GM21447 (cell line): Measurements from ENCODE around the gene MARK3.
"Not testable (repeated sequence)": the region's sequence is repeated elsewhere in the genome, so short reads cannot be mapped to it uniquely, and the experiment has no call there.

Experiments used
- ATAC-seq: cut with Tn5 transposase; IDR thresholded peaks from one replicate; pipeline ENCODE4 v1.9.1; 2021; ENCODE audit not compliant: unreplicated experiment

Gene MARK3

GRCh38 chr14:103510724-103511693 lies 125.8 kb downstream of the MARK3 start:
- no peak for ATAC-seq

- not testable (repeated sequence) for ATAC-seq
Measured at GRCh38 chr14:103512180-103512579, 127.0 kb downstream of the MARK3 start.

- ATAC-seq, result no peak
Measured at GRCh38 chr14:103512701-103513611, 127.7 kb downstream of the MARK3 start.

GRCh38 chr14:103514596-103515421 lies 129.6 kb downstream of the MARK3 start:
- no peak for ATAC-seq

- ATAC-seq, result no peak
Measured at GRCh38 chr14:103516426-103517173, 131.4 kb downstream of the MARK3 start.

- ATAC-seq, result no peak
Measured at GRCh38 chr14:103517174-103517566, 132.0 kb downstream of the MARK3 start.

GRCh38 chr14:103517721-103518421 lies 132.7 kb downstream of the MARK3 start:
- no peak for ATAC-seq

- no peak for ATAC-seq
Measured at GRCh38 chr14:103518422-103519042, 133.3 kb downstream of the MARK3 start.

GRCh38 chr14:103519043-103519836 lies 134.0 kb downstream of the MARK3 start:
- ATAC-seq, result no peak

GRCh38 chr14:103519837-103520212 lies 134.6 kb downstream of the MARK3 start:
- no peak for ATAC-seq

GRCh38 chr14:103520269-103520656 lies 135.0 kb downstream of the MARK3 start:
- no peak for ATAC-seq

- ATAC-seq, result no peak
Measured at GRCh38 chr14:103520657-103521437, 135.6 kb downstream of the MARK3 start.

- ATAC-seq, result no peak
Measured at GRCh38 chr14:103521438-103521950, 136.3 kb downstream of the MARK3 start.

- no peak for ATAC-seq
Measured at GRCh38 chr14:103521951-103522563, 136.8 kb downstream of the MARK3 start.

- no peak for ATAC-seq
Measured at GRCh38 chr14:103522649-103523574, 137.7 kb downstream of the MARK3 start, which contains the start of gene CKB. Gene CKB, minus strand, starts transcription at chr14:103522830. Its CDS starts 337 bp downstream, at chr14:103522493.

GRCh38 chr14:103523575-103523954 lies 138.3 kb downstream of the MARK3 start:
- ATAC-seq, result no peak
